Gastrocnemius medialis (tissue), 4 donors: ENCODE results near the gene ATMIN. TPM values are rescaled to one million over a fixed set of nuclear protein-coding genes. Genes with fewer than 3 reads are reported as not detected.

Source experiments
- ATAC-seq, 2 donors: fragments of 150-250 bp; one replicate each; pipeline ENCODE4 v1.9.1; 2016
- DNase-seq, 2 donors: peaks; one replicate each; pipeline ENCODE4 v3.0.0-alpha.2; 2019
- H3K27ac ChIP-seq, 4 donors: fragments of 200-600 bp; sonication (generic); 1 replicate in 1 of 4; 2 replicates in 3 of 4; pipeline ENCODE4 v1.5.1; 2016 to 2018; ENCODE audit warnings: mild to moderate bottlenecking in 2 of 4, moderate library complexity in 1 of 4
- H3K27me3 ChIP-seq, 3 donors: fragments of 200-600 bp; sonication (generic) in 2 of 3; 1 replicate in 1 of 3; 2 replicates in 2 of 3; pipeline versions ENCODE4 v1.5.1 to v1.6.0; 2016 to 2019; ENCODE audit warnings: mild to moderate bottlenecking in 1 of 3, moderate library complexity in 1 of 3
- H3K36me3 ChIP-seq, 2 donors: fragments of 200-600 bp; sonication (generic) in 1 of 2; one replicate each; pipeline ENCODE4 v1.5.1; 2017 to 2018
- H3K4me1 ChIP-seq, 2 donors: fragments of 200-600 bp; sonication (generic) in 1 of 2; one replicate each; pipeline ENCODE4 v1.5.1; 2016 to 2017; ENCODE audit warnings: mild to moderate bottlenecking in 2 of 2
- H3K4me3 ChIP-seq, 4 donors: fragments of 200-600 bp; sonication (generic) in 3 of 4; 1 replicate in 1 of 4; 2 replicates in 3 of 4; pipeline ENCODE4 v1.5.1; 2016 to 2019; ENCODE audit warnings: mild to moderate bottlenecking in 2 of 4
- H3K9me3 ChIP-seq, 3 donors: fragments of 200-600 bp; sonication (generic) in 2 of 3; 1 replicate in 1 of 3; 2 replicates in 2 of 3; pipeline ENCODE4 v1.5.1; 2016 to 2019
- POLR2A ChIP-seq, 2 donors: fragments of 450-650 bp; IDR thresholded peaks; one replicate each; pipeline ENCODE4 v1.6.1; 2017; ENCODE audit warnings: antibody characterized with exemption in 2 of 2, mild to moderate bottlenecking in 2 of 2, moderate library complexity in 2 of 2
- in situ Hi-C, 4 donors: fragments of 200-750 bp; cut with MboI; loops; one replicate each; pipeline versions ENCODE4 v1.15.0 to v1.8.0; 2017; ENCODE audit warnings: low sequenced_read_pairs in 4 of 4
- intact Hi-C: fragments of 100-400 bp; cut with DNase I; formaldehyde crosslinking; loops from one replicate; pipeline ENCODE4 v1.15.1; 2023; ENCODE audit warnings: low total_unique reads
- total RNA-seq, 4 donors: library from RNA; depleted of rRNA; stranded (reverse); fragments of >200 nt; gene quantifications; one replicate each; pipeline versions ENCODE4 v1.1.0 to v1.2.3, GENCODE V29; 2016
- TF ChIP-seq, protein P1 (sequence below), 5 experiments: fragments of 450-650 bp in 3 of 5; fragments of 200-600 bp in 2 of 5; sonication (generic) in 2 of 5; IDR thresholded peaks in 4 of 5; conservative IDR thresholded peaks in 1 of 5; 1 replicate in 4 of 5; 2 replicates in 1 of 5; pipeline ENCODE4 v1.5.1; 2016 to 2019; ENCODE audit warnings: antibody characterized with exemption in 5 of 5, mild to moderate bottlenecking in 3 of 5, moderate library complexity in 3 of 5

ATMIN gene
- total RNA-seq, 4 donors from 2014 or later: 31.1 to 37.1 (median 35.2) TPM

DNA sequence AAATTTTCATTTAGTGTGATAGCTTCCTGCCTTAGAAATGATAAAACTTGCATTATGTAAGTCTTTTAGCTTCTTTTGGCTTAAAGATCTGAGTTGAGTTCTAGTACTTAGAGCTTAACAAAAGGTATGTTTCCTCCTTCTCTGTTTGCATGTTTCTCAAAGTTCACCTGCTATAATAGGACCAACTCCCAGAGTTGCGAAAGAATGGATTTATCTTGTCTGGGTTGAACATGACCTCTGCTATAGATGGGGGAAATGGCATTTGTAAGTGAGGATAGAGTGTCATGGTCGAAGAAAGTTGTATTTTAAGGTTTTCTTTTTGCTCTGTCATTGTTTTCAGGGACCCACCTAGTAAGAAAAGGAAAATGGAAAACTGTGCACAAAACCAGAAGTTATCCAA, 7.2 kb downstream of the ATMIN start:
- DNase-seq (no peak), ATAC-seq (no peak)
- no peak overlapping the region for H3K27ac ChIP-seq
- no peak overlapping the region for H3K4me3 ChIP-seq
- H3K27me3 ChIP-seq: no peaks in the 10 kb centered on the region
- TF ChIP-seq, protein P1, sequence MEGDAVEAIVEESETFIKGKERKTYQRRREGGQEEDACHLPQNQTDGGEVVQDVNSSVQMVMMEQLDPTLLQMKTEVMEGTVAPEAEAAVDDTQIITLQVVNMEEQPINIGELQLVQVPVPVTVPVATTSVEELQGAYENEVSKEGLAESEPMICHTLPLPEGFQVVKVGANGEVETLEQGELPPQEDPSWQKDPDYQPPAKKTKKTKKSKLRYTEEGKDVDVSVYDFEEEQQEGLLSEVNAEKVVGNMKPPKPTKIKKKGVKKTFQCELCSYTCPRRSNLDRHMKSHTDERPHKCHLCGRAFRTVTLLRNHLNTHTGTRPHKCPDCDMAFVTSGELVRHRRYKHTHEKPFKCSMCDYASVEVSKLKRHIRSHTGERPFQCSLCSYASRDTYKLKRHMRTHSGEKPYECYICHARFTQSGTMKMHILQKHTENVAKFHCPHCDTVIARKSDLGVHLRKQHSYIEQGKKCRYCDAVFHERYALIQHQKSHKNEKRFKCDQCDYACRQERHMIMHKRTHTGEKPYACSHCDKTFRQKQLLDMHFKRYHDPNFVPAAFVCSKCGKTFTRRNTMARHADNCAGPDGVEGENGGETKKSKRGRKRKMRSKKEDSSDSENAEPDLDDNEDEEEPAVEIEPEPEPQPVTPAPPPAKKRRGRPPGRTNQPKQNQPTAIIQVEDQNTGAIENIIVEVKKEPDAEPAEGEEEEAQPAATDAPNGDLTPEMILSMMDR (IDR thresholded peaks at IDR 0.05 in 4 of 5, conservative IDR thresholded peaks at IDR 0.05 in 1 of 5): no peak
- TF ChIP-seq POLR2A (IDR thresholded peaks at IDR 0.05): no peak
- intact Hi-C loops (loop anchor here (5.0 kb wide), 1 partner anchor 1516 kb away; no protein-coding TSS in a partner anchor), in situ Hi-C loops (loop anchor here in 2 of 4 donors (25.0 kb wide), 2 partner anchors 269 to 694 kb away; partner anchors contain the start of gene GAN (in 1 of the 2))
- H3K36me3 ChIP-seq: peaks cover 4 to 56% of the 10 kb centered on the region in 2 donors
- no peaks in the 10 kb centered on the region for H3K9me3 ChIP-seq
- peaks cover 0 to 9% of the 10 kb centered on the region in 2 donors for H3K4me1 ChIP-seq

DNA sequence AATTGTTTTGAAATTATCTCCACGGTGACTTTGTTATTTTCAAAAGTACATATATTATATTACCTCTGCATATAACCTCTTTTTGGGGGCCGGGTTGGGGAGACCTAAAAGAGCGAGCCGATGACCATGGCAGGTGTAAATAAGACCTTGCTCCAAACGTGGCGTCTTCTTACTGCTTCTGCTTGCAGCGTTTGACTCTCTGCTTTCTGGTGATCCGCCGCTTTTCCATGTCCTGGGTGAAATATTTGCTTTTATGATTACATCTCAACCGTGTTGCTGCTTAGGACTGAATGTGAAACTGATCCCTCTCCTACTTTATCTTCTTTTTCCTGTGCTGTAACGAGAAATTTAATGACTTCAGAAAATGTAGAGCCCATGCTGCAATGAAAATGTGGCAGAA, 18.1 kb downstream of the ATMIN start:
- Histone ChIP-seq H3K9me3 (no peaks in the 10 kb centered on the region), H3K27me3 (no peaks in the 10 kb centered on the region), H3K4me1 (no peaks in the 10 kb centered on the region), H3K36me3 (no peaks in the 10 kb centered on the region), H3K27ac (no peak overlapping the region), H3K4me3 (no peak overlapping the region)
- TF ChIP-seq, protein P1 (IDR thresholded peaks at IDR 0.05 in 4 of 5, conservative IDR thresholded peaks at IDR 0.05 in 1 of 5): no peak
- TF ChIP-seq POLR2A (IDR thresholded peaks at IDR 0.05): no peak
- in situ Hi-C loops (no loop called here), intact Hi-C loops (no loop called here)
- ATAC-seq (no peak), DNase-seq (no peak)

DNA sequence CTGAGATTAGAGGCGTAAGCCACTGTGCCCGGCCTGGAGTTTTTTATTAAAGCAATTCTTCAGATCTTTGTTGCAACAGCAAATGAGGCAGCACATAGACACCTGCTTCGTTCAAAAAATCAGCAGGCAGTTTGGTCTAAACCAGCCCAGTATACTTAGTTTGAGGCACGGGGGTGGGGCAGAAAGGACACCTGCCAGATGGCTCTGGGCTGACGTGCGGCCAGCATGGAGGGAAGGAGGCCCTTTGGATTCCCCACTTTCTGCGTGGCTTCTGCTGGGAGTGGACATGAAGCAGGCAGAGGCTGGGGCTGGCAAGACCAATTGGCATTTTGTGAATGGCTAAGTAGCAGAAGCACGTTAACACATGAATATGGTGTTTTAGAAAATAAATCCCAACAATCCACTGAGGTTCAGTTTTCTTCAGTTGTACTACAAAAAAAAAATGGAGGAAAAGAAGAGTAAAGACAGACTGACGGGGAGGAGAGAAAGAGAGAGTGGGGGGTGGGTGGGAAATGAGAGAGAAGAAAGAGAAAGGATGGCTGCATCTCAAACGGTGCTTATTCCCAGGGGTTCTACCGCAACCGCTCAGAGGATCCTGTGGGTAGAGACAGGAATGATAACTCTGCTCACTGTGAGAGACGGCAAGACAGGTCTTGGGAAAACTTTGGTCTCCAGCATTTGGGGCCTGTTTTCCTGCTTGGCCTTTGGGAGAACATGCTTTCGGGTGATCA, 25.1 kb downstream of the ATMIN start:
- Histone ChIP-seq H3K4me1 (no peaks in the 10 kb centered on the region), H3K4me3 (no peak overlapping the region), H3K36me3 (no peaks in the 10 kb centered on the region), H3K9me3 (no peaks in the 10 kb centered on the region), H3K27me3 (no peaks in the 10 kb centered on the region), H3K27ac (no peak overlapping the region)
- intact Hi-C loops: no loop called here
- in situ Hi-C loops: no loop called here
- DNase-seq: no peak
- TF ChIP-seq, protein P1 (IDR thresholded peaks at IDR 0.05 in 4 of 5, conservative IDR thresholded peaks at IDR 0.05 in 1 of 5): no peak
- no peak for ATAC-seq

DNA sequence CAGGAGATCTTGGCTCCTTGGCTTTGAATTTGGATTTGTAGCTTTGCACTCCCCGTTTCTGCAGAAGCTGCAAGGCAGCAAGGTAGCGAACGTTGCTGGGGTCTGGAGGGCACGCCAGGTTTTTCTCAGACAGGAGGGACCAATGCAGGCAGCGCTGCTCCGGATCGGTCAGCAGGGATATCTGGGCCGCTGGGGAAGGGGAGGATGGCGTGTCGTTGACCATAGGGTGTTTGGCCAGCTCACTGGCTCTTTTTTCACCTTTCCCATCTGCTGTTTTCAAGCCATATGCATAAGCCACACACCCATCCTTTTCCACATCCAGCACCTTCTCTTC, 25.6 kb downstream of the ATMIN start:
- H3K9me3 ChIP-seq: no peaks in the 10 kb centered on the region
- H3K27me3 ChIP-seq: no peaks in the 10 kb centered on the region
- H3K36me3 ChIP-seq: no peaks in the 10 kb centered on the region
- no peaks in the 10 kb centered on the region for H3K4me1 ChIP-seq
- no peak overlapping the region for H3K27ac ChIP-seq
- ATAC-seq (no peak), DNase-seq (no peak)
- H3K4me3 ChIP-seq: no peak overlapping the region
- no peak for TF ChIP-seq POLR2A (IDR thresholded peaks at IDR 0.05)
- TF ChIP-seq, protein P1 (IDR thresholded peaks at IDR 0.05 in 4 of 5, conservative IDR thresholded peaks at IDR 0.05 in 1 of 5): no peak
- intact Hi-C loops: no loop called here
- in situ Hi-C loops: no loop called here
